DMS114 treated with DMSO at 0.1 percent for 48 hours (cell line): ENCODE results near the gene TRAK1.

ENCODE experiments used
- DNase-seq: peaks from one replicate; lab custom pipeline; 2025; ENCODE audit not compliant: unreplicated experiment; lab: John Stamatoyannopoulos, UW

TRAK1 gene

GRCh38 chr3:42068303-42069088, 22.7 kb upstream of the TRAK1 start:
- no peak for DNase-seq

GRCh38 chr3:42070089-42070488, 21.1 kb upstream of the TRAK1 start:
- DNase-seq = no peak

- no peak for DNase-seq
Measured at GRCh38 chr3:42070524-42070923, 20.6 kb upstream of the TRAK1 start.

DNA sequence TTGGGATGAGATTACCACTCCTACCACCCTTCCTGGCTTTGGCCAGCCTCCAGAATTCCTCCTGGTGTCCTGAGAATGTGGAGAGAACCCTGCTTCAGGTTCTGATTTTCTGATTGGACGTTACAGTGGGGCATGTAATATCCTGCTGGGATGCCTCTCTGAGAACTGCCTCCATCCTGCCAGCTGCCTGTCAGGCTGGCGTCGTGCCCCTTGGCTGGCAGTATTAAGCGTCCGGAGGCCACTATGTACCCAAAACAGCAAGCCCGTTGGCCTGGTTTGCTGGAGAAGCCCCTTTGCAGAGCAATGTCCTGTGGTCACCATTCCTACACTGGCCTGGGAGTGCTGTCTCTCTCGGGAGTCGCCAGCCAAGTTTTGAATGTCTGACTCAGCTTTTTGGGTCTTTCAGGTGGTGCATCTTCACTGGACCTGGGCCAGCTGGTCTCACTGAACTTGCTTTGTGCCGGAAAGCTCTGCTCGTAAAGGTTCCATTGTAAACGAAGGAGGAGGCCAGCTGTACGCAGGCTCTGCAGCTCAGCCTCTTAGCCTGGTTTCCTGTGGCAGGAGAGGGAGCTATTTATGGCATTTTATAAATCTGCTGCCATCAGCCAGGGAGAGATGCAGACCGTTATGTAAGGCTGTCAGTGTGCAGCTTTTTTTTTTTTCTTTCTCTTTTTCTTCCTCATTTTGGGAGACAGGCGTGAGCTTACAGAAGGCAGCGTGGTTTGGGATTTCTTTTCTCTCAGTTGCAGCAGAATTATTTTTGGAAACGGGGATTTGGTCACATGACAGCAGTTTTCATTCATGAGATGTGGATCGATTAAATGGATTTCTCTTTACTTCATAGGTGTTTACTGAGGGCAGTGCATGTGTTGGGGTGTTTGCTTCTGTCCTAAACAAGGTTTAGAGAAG, 19.0 kb upstream of the TRAK1 start:
- DNase-seq = no peak

DNA sequence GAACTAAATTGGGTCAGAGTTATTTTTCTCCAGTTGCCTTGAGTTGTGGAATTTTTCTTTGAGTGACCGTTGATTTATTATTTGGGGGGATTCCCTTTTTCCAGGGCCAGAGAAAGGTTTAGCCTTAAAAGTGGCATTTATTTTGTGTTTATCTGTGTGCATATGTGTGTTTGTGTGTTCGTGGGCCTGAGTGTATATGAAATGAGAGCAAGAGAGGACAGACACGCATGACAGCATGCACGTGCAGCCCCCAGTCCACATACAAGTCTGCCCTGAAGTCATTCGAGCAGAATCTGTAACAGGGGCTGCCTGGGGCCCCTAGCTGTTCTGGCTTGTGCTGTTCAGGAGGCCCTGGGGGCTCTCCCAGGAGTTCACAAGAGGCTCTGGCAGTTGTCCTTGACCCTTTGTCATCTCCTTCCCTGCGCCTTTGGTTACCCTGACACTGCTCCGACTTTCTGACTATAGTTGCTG, 18.3 kb upstream of the TRAK1 start:
- DNase-seq = no peak

GRCh38 chr3:42077785-42078184, 13.4 kb upstream of the TRAK1 start:
- no peak for DNase-seq

GRCh38 chr3:42078677-42079076, 12.5 kb upstream of the TRAK1 start:
- no peak for DNase-seq

GRCh38 chr3:42079701-42080452, 11.3 kb upstream of the TRAK1 start:
- no peak for DNase-seq

- no peak for DNase-seq
Measured at GRCh38 chr3:42080453-42080872, 10.7 kb upstream of the TRAK1 start.

- DNase-seq = no peak
Measured at GRCh38 chr3:42081838-42082473, 9.2 kb upstream of the TRAK1 start.

DNA sequence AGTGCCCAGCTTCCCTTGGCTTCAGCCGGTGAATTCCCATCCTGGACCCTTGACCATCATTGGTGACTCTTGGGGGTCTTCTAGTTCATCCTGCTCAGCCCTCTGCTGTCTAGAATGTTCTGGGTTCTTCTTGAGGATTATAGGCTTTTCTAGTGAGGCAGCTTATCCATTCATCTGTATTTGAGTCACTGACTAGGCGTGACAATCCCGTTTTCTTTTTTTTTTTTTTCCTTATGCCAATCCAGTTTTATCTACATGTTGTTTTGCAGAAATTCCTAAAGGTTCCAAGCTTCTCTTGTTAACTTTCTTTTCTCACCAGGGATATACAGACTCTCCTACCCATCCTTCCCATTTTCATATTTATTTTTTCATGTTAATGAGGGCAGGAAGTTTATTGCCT, 6.6 kb upstream of the TRAK1 start:
- no peak for DNase-seq

GRCh38 chr3:42085641-42086376, 5.3 kb upstream of the TRAK1 start:
- no peak for DNase-seq

DNA sequence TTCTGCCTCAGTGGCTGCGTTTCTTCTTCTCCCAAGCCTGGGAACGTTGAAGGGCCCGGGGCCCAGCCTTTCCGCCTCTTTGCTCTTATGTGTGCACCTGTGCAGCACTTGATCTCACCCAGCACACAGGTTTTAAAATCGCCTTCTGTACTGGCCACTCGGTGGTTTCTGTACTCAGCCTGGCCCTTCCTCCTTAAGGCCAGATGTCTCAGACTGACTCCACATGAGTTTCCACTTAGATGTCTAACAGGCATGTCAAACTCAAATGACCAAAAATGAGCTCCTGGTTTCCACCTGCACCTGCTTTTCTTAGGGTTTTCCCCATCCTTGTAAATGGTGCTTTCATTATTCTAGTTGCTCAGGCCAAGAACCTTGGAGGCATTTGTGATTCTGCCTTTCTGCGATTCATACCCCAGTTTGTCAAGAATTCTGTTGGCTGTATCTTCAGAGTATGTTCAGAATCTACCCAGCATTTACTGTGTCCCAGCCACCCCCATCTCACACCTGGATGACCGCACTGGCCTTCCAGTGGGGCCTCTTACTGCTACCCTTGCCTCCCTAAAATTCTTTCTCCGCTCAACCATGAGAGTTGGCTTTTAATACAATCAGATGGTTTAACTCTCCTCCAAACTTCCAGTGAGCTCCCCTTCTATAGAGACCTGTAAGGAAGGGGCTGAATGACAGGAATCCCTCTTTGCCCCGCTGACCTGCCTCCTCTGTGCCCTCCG, 2.2 kb upstream of the TRAK1 start:
- DNase-seq = no peak

DNA sequence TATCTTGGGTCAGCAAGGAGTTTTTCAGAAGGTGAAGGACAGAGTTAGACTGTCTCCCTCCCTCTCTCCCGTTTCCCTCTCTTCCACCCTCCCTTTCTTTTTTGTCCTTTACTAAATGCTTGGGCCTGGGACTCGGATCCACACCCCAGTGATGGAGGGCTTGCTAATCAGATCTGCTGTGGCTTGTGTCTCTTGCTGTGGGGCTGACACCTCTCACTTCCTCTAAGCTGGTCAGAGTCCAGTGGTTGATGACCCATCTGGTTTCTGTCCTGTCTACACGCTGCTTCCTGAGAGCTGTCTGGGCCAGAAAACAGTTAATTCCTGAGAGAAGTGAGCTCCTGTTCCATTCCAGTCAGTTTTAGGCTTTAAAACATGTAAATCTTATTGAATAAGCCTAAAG, 849 bp downstream of the TRAK1 start:
- no peak for DNase-seq

DNA sequence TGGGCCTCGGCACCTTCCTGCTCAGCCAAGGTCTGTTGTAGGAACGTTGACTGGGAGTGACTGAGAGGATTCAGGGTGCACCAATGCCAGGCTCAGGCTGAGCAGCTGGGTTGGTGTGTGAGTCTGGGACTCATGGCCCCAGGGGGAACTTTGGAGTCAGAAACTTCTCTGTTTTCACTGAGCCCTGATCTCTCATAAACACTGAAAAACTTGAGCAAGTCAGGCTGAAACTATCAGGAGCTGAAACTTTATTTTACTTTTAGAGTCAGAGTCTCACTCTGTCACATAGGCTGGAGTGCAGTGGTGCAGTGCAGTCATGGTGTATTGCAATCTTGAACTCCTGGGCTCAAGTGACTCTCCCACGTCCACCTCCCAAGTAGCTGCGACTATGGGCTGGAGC, 3.0 kb downstream of the TRAK1 start:
- DNase-seq = no peak

GRCh38 chr3:42094691-42095391, 3.7 kb downstream of the TRAK1 start:
- DNase-seq = no peak

GRCh38 chr3:42095540-42095939, 4.4 kb downstream of the TRAK1 start:
- DNase-seq = no peak

- no peak for DNase-seq
Measured at GRCh38 chr3:42096796-42097565, 5.8 kb downstream of the TRAK1 start.
